ENCODE data around the gene SLC44A4. TPM values are rescaled to one million over a fixed set of nuclear protein-coding genes. Genes with fewer than 3 reads are reported as not detected.

SLC44A4 gene
- total and polyA plus RNA-seq, 8 donors: 9.6 to 78.8 (median 21.1) TPM

- H3K9me3 ChIP-seq: no peaks in the 10 kb centered on the region
- no peaks in the 10 kb centered on the region for H3K27me3 ChIP-seq
- no peak for TF ChIP-seq CTCF (IDR thresholded peaks at IDR 0.05)
- peak within 1 kb of the TSS; percentile 71 to 93 for H3K4me3 ChIP-seq
- peak within 1 kb of the TSS; percentile 75 to 81 for H3K27ac ChIP-seq
- peaks cover 19 to 45% of the 10 kb centered on the region in 2 donors for H3K4me1 ChIP-seq
- intact Hi-C loops (cut with DNase I): no loop called here
- peak; percentile 85 to 97 (median 88) for DNase-seq
- peak; percentile 70 for ATAC-seq
- H3K36me3 ChIP-seq: peaks cover 0 to 29% of the 10 kb centered on the region in 2 donors
Measured at GRCh38 chr6:31897612-31898382, 19.0 kb upstream of the SLC44A4 start, which contains the start of gene EHMT2. Gene EHMT2 (minus strand): TSS chr6:31897698. CDS start chr6:31897677, 21 bp downstream.

GRCh38 chr6:31896856-31897611, 18.2 kb upstream of the SLC44A4 start:
- Histone ChIP-seq H3K4me1 (peaks cover 15 to 39% of the 10 kb centered on the region in 2 donors), H3K36me3 (peaks cover 0 to 36% of the 10 kb centered on the region in 2 donors), H3K4me3 (peak overlapping the region; percentile 71 to 93), H3K9me3 (no peaks in the 10 kb centered on the region), H3K27me3 (no peaks in the 10 kb centered on the region), H3K27ac (peak overlapping the region; percentile 33 to 66)
- no peak for TF ChIP-seq CTCF (IDR thresholded peaks at IDR 0.05)
- DNase-seq: no peak
- no peak for ATAC-seq
- intact Hi-C loops (cut with DNase I): no loop called here

DNA sequence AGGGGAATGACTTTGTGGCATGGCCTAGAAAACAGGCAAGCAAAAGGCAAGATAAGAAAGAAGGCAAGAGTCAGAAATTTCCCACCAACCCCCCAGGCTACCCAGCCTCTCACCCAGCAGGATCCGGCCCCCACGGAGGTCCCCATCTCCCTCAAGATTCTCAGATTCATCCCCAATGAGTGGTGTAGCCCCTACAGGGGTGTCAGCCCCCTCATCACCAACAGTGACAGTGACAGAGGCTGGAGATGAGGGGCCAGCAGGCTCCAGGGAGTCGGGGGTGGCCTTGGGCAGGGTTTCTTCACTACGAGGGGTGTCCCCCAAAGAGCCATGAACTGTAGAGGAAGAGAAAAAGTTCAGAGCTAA, 17.7 kb upstream of the SLC44A4 start:
- no peak for ATAC-seq
- Histone ChIP-seq H3K4me1 (peaks cover 15 to 39% of the 10 kb centered on the region in 2 donors), H3K27me3 (no peaks in the 10 kb centered on the region), H3K4me3 (peak overlapping the region; percentile 71 to 93), H3K36me3 (peaks cover 0 to 42% of the 10 kb centered on the region in 2 donors), H3K27ac (peak overlapping the region in 1 of 2 donors; percentile 66), H3K9me3 (no peaks in the 10 kb centered on the region)
- no peak for DNase-seq
- intact Hi-C loops (cut with DNase I): no loop called here
- TF ChIP-seq CTCF (IDR thresholded peaks at IDR 0.05): no peak

DNA sequence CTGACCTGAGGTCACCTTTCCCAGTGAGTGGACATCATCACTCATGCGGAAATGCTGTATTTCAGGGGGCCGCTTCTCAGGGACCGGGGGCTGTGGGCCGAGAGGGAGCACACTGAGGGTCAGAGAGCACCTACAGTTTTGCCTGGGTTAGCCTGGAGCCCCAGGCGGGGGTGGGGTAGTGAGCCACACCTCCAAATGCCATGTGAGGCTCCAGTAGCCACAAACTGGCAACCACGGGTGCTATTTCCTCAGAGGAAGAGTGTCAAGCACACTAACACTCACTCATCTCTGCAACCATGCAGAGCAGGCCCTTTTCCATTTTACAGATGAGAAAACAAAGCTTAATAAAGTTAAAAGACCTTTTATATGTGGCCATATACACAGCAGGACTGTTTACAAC, 14.0 kb upstream of the SLC44A4 start:
- no peaks in the 10 kb centered on the region for H3K9me3 ChIP-seq
- no peak for TF ChIP-seq CTCF (IDR thresholded peaks at IDR 0.05)
- peaks cover 5 to 10% of the 10 kb centered on the region in 2 donors for H3K4me1 ChIP-seq
- no peak for DNase-seq
- no peak for ATAC-seq
- peaks cover 0 to 76% of the 10 kb centered on the region in 2 donors for H3K36me3 ChIP-seq
- H3K27me3 ChIP-seq: no peaks in the 10 kb centered on the region
- H3K27ac ChIP-seq: no peak overlapping the region
- intact Hi-C loops (cut with DNase I): no loop called here
- no peak overlapping the region for H3K4me3 ChIP-seq
